Measurements from ENCODE around the gene S100A9.

- no peak for TF ChIP-seq CTCF (conservative IDR thresholded peaks at IDR 0.05; ENCODE audit: low read depth, low read length)
- no peak for TF ChIP-seq EZH2 (IDR thresholded peaks at IDR 0.05; ENCODE audit: low read length, unreplicated experiment)
Observed at GRCh38 chr1:153387785-153388184, 30.1 kb downstream of the S100A9 start.
